ENCODE data around the gene LAMTOR1.

LAMTOR1 gene

DNA sequence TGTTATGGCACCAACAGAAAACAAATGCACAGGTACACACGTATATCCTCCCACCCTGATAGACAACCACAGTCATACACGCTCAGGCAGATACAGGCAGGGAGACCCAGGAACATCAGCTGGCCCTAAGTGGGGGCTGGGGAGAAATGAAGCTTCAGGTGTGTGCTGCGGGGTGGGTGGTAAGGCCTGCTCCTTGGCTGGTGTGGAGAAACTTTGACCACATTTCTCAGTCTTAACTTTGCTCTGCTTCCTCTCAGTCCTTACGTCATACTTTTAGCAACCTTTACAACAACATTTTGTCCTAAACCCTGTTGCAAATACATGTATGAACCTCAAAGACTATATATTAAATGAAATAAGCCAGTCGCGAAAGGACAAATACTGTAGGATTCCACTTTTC is 16.1 kb upstream of the LAMTOR1 start:
- DNase-seq (ENCODE audit: low read depth in 2 of 2) = no peak

DNA sequence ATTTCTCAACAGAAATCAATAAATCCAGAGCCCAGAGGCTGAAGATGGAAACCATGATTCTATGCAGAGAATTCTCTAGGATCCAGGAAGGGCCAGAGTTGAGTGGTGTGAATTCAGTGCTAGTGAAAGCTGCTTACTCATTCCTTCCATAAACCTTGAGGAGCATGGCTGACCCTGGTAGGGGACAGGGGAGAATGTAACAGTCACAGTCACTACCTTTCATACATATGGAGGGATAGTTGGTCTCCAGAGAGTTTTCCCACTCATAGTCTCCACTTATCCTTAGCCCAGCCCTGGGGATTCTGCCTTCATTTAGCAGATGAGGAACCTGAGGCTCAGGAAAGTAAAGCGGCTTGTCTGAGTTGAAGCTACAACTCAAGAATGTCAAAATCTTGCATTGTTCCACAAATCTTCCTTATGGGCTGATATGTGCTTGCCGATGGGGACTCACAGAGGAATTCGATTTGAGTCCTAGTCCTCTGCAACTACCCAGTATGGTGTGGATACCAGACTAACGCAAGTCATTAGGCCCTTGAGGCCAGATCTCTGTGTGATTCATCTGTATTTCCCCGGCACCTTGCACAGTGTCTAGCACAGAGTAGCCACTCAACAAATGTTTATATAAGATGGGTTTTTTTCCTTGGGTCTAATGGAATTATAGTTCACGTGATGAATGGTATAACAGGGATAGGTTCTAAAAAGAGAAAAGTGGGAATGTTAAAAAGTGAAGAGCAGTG is 13.1 kb upstream of the LAMTOR1 start:
- no peak for DNase-seq (ENCODE audit: low read depth in 2 of 2)

DNA sequence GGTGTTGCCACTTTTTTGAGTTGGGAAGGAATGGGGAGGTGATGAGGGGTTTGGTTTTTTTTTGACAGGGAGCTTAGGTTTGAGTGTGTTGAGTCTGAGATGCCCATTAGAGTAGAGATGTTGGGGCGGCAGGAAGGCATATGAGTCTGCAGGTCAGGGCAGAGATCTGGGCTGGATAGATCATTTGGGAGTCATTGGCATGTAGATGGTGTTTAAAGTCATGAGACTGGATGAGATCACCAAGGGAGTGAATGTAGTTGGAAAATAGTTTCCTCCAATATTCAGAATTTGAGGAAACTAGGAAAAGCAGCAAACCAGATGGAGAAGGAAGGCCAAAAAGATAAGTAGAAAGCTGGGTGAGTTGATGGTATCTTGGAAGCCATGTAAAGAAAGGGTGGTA is 11.5 kb upstream of the LAMTOR1 start:
- DNase-seq (ENCODE audit: low read depth in 2 of 2) = no peak

DNA sequence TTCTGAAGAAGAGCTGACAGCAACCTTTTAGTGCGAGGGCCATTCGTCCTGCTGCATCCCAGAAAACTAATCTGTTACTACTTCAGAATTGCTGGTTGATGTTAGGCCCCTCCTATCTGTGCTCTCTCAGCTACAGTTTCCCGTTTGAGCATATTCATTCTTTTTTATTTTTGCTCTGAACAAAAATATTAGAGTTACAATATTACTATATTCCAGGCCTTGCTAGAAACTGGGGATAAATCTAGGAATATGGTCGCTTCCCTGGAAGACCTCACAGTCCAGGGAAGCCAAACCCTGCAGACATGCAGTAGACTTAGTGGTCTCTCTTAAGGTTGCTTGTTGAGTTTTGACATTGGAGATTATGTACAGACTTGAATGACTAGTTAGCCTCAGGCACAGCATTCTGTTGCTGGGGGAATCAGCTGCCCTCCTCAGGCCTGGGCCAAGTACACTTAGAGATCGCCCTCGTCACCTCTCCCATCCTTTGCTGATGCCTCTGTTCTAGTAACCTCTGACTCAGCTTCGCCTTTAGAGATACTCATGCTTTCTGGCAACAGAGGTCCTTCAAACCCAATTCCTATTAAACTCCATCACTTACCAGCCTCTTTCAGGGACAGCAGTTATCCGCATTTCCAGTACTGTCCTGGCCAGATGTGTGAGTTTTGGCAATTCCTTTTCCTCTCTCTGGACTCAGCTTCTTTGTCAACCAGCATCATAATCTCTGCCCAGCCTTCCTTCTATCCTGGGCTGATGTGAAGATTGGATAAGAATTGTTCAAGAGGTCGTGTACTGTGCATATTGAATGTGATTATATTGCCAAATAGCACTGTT is 10.1 kb upstream of the LAMTOR1 start:
- DNase-seq (ENCODE audit: low read depth in 2 of 2) = no peak

DNA sequence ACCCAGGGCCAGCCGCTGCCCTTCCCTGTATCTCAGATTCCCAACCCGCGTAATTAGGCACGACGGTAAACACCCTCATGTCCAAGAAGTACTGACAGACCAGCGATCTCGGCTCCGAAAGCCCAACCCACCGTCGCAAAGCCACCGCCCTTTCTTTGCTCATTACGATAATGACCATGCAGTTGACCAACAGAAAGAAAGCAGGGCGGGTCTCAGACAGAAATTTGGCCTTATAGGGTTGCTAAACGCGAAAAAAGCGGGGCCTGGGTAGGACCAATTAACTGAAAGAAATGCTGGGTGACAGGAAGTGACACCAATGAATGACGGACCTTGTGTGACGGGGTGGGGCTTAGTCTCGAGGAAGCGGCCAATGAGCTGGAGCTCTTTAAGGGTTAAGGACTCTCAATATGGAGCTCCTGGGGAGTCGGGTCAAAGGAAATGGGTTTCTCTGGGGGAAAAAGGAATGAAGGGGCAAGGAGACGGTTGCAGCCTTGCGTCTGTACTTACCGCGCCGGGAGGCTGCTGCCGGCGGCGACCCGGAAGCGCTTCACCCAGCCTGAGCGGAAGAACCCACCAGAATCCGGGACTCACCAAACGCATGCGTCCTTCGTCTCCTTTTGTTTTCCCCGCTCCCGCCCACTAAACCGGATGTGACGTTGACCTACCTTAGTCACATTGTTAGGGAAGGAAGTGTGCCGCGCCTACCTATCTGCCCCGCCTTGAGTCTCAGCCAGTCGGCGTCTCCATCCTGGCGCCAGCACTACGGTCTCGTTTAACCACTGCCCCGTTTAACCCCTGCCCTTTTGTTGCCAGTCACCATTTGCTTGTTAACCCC is 9.3 kb upstream of the LAMTOR1 start, which contains the start of gene ANAPC15:
TSS of gene ANAPC15 (minus strand) at position 553 of the 835 bp plus-strand sequence. CDS start 1,419 bp downstream, outside the sequence.
- DNase-seq (ENCODE audit: low read depth in 2 of 2) = peak; percentile 98

DNA sequence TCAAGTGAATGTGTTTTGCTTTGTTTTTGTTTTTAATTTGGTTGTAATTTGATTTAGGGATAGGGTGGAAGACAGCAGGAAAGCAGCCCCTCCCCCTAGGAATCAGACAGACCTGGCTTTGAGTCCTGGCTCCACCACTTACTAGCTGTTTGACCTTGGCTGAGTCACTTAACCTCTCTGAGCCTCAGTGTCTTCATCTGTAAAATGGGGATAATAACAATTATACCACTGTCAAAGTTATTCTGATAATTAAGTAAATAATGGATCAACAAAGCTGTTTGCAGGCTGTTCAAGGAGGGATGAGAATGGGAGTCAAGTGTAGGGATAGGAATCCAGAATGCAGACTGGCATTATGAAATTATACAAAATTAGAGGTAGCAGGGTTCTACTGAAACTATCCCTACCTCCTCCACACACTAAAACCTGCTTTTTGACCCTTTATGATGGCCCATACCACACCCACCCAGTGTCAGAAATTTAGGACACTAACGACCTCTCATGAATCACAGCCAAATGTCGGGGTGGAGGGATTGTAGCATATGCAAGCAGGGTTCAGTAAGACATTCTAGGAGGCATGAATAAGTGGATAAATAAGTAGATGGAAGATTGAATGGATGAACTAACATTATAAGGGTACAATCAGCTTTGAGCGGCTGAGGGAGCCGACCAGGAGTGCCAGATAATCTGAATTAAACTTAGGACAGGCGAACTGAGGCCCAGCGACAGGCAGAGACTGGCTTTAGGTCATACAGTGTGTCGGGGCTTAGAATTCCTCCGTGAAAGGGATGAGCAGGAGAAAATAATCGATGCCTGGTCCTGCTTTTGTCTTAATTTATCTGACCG is 8.4 kb upstream of the LAMTOR1 start:
- no peak for DNase-seq (ENCODE audit: low read depth in 2 of 2)

DNA sequence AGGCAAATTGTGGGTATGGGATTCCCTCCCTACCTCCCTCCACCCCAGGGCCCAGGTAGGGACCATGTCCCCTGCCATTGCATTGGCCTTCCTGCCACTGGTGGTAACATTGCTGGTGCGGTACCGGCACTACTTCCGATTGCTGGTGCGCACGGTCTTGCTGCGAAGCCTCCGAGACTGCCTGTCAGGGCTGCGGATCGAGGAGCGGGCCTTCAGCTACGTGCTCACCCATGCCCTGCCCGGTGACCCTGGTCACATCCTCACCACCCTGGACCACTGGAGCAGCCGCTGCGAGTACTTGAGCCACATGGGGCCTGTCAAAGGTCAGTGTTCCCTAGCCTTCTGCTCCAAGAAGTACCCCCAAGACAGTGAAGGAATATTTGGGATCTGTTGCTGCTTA is 2.8 kb upstream of the LAMTOR1 start, which contains the start of gene TOMT:
TSS of gene TOMT (plus strand) at position 37 of the 400 bp plus-strand sequence. CDS start at position 65, 28 bp downstream.
- no peak for DNase-seq (ENCODE audit: low read depth in 2 of 2)

DNA sequence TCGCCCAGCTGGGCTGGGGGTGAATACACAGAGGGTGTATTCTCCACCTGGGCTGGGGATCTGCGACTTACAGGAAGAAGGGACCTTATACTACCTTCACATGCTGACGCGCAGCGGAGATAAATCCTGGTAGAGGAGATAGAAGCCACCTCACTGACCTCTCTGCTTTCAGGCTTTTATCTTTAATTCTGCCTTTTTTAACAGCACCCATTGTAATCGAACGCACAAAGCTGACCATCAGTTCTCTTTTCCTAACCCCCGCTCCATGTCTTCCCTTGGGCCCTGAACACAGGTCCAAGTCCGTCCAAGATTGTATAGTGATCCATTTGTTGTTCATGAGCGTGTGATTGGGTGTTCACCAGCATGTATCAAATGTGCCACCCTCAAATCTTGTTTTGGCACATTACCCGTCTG is 664 bp upstream of the LAMTOR1 start:
- no peak for DNase-seq (ENCODE audit: low read depth in 2 of 2)

DNA sequence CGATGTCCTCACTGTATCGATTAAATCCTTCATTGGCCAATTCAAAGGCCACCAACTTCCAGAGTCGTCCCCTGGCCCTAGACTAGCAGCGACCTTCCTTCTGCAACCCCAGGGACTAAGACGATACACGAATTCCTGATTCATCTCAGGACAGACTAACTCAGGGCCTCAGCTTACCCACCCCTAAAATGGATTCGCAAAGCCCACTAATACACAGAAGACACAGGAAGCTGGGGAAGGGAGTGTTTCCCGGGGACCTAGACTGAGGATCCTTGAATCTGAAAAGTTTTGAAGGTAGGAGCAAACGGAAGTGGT is 509 bp downstream of the LAMTOR1 start:
- DNase-seq (ENCODE audit: low read depth in 2 of 2) = no peak

DNA sequence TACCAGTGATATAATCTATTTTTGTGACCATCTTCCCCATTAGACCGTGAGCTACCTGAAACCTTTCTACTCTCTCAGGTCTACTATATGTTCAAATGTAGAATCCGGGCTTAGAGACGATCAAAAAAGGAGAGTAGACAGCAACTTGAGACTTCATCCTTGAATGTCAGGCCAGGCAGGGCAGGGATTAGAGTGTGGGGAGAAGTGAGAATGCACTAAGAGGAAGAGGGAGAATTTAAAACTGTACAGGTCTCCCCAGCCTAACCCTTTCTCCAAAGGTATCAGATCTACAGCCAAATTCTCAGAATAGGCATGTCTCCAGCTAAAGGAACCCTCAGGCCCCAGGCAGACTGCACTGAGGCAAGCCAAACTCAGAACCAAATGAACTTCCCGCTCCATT is 935 bp downstream of the LAMTOR1 start:
- DNase-seq (ENCODE audit: low read depth in 2 of 2) = no peak

DNA sequence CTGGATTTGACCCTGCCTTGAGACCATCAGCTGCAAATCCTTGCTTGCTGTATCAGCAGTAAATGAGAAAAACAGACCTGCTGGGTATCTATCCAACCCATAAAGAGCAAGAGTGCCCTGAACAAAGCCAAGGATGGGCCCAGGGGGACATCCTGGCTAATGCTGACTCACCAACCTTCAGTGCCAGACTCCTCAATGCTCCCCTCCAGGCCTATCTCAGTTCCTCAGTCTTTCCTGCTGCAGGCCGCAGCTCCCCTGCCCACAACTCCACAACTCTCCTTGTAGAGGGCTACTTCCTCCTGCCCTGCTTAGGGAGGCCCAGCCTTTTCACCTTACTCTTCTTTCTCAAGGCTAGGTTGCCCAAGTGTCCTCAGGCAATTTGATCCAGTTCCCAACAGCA is 2.6 kb downstream of the LAMTOR1 start:
- DNase-seq (ENCODE audit: low read depth in 2 of 2) = no peak

DNA sequence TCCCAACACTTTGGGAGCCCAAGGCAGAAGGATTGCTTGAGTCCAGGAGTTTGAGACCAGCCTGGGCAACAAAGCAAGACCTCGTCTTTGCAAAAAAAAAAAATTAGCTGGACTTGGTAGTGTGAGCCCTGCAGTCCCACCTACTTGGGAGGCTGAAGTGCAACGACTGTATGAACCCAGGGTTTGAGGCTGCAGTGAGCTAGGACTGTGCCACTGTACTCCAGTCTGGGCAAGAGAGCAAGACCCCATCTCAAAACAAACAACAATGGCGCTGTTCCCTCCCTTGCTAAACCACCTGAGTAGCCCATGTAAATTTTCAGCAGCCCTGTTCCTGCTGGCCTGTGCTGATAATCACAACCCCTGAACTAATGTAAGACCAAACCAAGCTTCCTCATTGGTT is 3.1 kb downstream of the LAMTOR1 start:
- DNase-seq (ENCODE audit: low read depth in 2 of 2) = no peak

DNA sequence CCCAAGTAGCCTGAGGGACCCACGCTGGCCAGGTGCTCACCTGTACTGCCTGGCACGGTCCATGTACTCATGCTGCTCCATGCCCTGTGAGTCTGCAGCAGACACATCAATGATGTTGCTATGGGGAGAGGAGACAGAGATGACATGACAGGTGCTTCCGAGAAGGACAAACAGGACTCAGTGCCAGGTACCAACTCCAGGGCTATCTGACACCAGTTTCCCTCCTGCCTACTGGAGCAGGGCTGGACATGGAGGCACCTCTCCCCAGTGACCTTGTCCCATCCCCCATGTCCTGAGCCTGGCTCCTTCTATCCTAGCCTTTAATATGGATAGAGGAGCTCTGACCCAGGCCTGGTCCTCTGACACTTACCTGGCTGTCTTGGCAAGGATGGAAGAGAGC is 4.4 kb downstream of the LAMTOR1 start:
- no peak for DNase-seq (ENCODE audit: low read depth in 2 of 2)

DNA sequence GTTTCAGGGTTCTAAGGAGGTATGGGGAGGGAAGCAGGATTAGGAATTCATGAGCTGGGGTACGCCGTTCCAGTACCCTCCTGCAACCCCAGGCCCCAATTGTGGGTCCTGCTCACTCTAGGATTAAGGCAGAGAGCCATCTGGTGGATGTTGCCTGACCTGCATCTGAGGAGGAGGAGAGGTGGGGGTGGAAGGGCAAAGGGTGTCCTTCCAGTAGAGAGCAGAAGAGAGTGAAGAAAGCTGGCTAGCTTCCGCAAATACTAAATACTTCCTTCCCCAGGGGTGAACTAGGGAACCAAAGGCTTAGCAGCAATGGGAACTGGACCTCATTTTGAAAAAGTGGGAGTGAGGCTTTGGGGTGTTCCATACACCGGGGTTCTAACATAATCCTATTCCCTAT is 11.8 kb downstream of the LAMTOR1 start:
- DNase-seq (ENCODE audit: low read depth in 2 of 2) = peak in 1 of 2 donors; percentile 27

DNA sequence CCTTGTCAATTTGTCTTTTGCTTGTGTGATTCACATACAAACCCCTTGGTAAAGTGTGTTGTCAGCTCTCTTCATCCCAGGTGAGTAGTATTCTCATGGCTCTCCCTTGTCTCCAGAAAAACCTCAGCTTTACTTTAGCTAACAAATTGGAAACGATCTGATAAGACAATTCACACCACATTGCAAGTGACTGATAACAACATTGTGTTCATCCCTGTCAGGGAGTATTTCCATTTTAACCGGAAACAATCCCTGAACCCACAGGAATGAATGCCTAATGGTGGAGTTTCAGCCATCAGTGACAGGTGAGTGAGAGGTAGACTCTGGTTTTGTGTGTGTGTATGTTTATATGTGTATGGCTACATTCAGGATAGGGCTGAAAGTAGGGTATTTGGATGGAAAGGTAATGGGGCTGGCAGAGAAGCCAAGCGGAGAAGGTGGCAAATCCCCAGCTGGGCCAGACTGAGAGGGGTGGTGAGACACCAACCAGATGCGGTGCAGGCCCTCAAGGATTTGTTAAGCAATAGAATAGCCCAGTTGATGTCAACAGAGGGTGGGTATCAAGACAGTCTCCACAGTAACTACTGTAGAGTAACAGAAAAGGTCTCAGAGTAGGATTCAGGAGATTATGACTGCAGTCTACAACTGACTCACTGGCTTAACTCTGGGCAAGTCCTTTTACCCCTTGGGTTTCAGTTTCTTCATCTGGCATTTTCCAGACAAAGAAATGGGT is 14.9 kb downstream of the LAMTOR1 start:
- DNase-seq (ENCODE audit: low read depth in 2 of 2) = no peak

DNA sequence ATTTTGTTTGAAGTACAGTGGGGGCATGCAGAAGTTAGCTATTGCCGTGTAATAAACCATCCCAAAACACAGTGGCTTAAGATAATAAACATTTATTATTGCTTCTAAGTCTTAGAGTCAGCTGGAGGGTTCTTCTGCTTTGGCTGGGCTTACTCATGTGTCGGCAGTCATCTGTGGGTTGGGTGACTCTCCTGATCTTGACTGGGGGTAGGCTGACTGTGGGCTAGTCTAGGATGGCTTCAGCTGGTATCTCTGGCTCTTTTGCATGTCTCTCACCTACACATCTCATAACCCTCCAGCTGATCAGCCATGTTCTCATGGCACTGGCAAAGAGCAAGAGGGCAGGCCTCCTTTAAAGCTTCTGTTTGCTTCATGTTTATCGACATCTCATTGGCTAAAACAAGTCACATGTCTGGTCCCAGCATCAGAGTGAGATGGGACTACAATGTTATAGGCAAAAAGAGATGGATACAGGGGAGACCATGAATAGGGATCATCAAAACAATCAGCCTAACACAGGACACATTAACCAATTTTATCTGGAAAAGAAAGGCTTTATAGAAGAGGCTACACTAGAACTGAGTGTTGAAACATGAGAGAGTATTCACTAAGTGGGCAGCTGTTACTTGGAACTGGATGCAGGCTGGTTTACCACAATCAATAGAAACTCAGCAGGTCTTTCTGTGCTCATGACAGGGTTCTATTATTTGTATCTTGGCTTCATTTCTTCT is 17.3 kb downstream of the LAMTOR1 start:
- DNase-seq (ENCODE audit: low read depth in 2 of 2) = no peak

DNA sequence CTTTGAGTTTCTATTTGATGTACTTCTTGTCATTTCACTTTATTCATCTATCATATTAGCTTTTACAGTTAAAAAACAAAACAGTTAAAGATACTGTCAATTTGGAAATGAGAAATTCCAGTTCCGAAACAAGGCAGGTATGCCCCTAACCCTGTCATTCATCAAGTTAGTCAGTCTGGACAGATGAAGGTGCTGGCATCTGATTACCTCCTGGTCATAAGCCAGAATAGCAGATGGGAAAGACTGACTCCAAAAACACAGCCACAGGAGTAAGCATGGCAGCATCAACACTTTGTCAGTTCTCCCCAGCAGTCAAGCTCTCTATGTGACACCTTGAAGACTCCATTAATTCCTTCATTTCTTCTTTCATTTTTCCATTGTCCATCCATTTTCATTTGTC is 18.1 kb downstream of the LAMTOR1 start:
- no peak for DNase-seq (ENCODE audit: low read depth in 2 of 2)

DNA sequence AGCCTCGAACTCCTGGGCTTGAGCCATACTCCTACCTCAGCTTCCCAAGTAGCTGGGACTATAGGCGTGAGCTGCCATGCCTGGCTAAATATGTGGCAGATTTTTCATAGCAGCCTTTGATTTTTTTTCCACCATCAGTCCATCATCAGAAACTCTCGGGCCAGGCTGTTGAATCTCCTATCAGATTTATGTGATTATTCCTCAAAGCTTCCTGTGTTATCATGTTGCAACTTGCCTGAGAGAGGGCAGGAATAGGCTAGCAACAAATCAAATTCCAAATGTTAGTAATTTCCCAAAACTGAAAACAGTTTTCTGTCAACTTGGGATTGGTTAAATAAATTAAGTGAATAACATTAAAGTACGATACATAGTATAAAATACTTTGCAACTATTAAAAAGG is 19.0 kb downstream of the LAMTOR1 start:
- no peak for DNase-seq (ENCODE audit: low read depth in 2 of 2)

DNA sequence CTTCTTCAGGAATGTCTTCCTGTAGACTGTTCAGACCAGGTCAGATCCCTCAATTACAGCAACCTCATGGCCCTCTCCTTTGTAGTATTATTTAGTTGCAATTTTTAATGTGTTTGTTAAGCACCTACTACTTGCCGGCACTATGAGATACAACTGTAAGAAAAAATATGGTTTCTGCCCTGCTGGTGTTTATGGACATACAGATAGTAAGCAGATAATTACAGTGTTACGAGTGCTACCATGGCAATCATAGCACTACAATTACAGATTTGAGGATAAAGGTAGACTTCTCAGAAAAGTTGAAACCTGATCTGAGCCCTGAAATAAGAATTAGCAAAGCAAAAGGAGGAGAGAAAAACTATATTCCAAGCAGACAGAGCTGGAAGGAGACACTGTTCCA is 19.7 kb downstream of the LAMTOR1 start:
- no peak for DNase-seq (ENCODE audit: low read depth in 2 of 2)

All from stimulated activated CD8-positive, alpha-beta memory T cell treated with anti-CD3 and anti-CD28 coated beads, Interleukin-15, amount 100 ng/mL, for 48 hours (primary cell).